Stimulated activated naive B cell treated with anti-CD40 and anti-IgM and Interleukin-4, amounts not matched to agents 10 μg/mL and 1 μg/mL and 100 μg/mL, for 72 hours (primary cell): ENCODE data around the gene NCKAP5.

ENCODE experiments used
- ATAC-seq, 2 donors: fragments of 150-1000 bp; cut with Tn5 transposase; replicated peaks; 2 replicates each; pipeline ENCODE4 v1.10.0; 2021; ENCODE audit warnings: moderate library complexity in 1 of 2
- DNase-seq: peaks from one replicate; pipeline ENCODE4 v3.0.0; 2021
- H3K27ac Mint-ChIP-seq: one replicate; pipeline ENCODE4 v1.8.0; 2022; ENCODE audit warnings: mild to moderate bottlenecking, mixed read lengths
- H3K27me3 Mint-ChIP-seq, 2 donors: one replicate each; pipeline ENCODE4 v1.8.0; 2022; ENCODE audit warnings: mixed read lengths in 2 of 2
- H3K36me3 Mint-ChIP-seq, 2 donors: one replicate each; pipeline ENCODE4 v1.8.0; 2022; ENCODE audit warnings: mixed read lengths in 2 of 2, mild to moderate bottlenecking in 1 of 2
- H3K4me1 Mint-ChIP-seq, 2 donors: one replicate each; pipeline ENCODE4 v1.8.0; 2022; ENCODE audit warnings: mixed read lengths in 2 of 2, mild to moderate bottlenecking in 1 of 2
- H3K4me3 Mint-ChIP-seq, 2 donors: one replicate each; pipeline ENCODE4 v1.8.0; 2022; ENCODE audit warnings: mild to moderate bottlenecking in 2 of 2, mixed read lengths in 2 of 2, moderate library complexity in 1 of 2
- H3K9me3 Mint-ChIP-seq, 2 donors: one replicate each; pipeline ENCODE4 v1.8.0; 2022; ENCODE audit warnings: mixed read lengths in 2 of 2, mild to moderate bottlenecking in 1 of 2

Gene NCKAP5

GRCh38 chr2:133591164-133591563 is 22.9 kb upstream of the NCKAP5 start:
- DNase-seq (no peak), ATAC-seq (no peak)
- Mint-ChIP-seq H3K4me1 (peaks cover 0 to 3% of the 10 kb centered on the region in 2 donors), H3K27ac (no peak overlapping the region), H3K36me3 (no peaks in the 10 kb centered on the region), H3K9me3 (peaks cover 0 to 4% of the 10 kb centered on the region in 2 donors), H3K27me3 (peaks cover 21 to 24% of the 10 kb centered on the region in 2 donors), H3K4me3 (no peak overlapping the region)

DNA sequence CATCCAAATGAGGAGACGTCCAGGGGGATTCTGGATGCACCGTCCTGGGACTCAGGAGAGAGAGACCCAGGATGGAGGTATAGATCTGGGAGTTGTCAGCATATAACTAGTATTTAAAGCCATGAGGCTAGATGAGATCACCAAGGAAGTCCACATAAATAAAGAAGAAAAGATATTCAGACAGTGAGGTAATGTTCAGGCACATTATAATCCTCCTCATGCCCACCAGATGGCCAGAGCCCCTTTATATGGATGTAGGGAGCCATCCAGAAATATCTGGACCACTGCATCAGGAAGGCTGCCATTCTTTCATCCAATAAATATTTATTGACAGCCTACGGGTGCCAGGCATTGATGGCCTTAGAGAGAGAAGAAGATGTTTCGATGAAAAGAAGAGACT is 21.2 kb upstream of the NCKAP5 start:
- H3K27ac Mint-ChIP-seq, result no peak overlapping the region
- H3K4me3 Mint-ChIP-seq, result no peak overlapping the region
- no peak for ATAC-seq
- peaks cover 17 to 20% of the 10 kb centered on the region in 2 donors for H3K27me3 Mint-ChIP-seq
- DNase-seq, result no peak
- H3K4me1 Mint-ChIP-seq, result peaks cover 0 to 3% of the 10 kb centered on the region in 2 donors
- peaks cover 0 to 4% of the 10 kb centered on the region in 2 donors for H3K9me3 Mint-ChIP-seq
- H3K36me3 Mint-ChIP-seq, result no peaks in the 10 kb centered on the region

- peaks cover 0 to 4% of the 10 kb centered on the region in 2 donors for H3K9me3 Mint-ChIP-seq
- H3K4me1 Mint-ChIP-seq, result peaks cover 0 to 3% of the 10 kb centered on the region in 2 donors
- H3K27me3 Mint-ChIP-seq, result peaks cover 8 to 12% of the 10 kb centered on the region in 2 donors
- DNase-seq (no peak), ATAC-seq (no peak)
- no peaks in the 10 kb centered on the region for H3K36me3 Mint-ChIP-seq
- no peak overlapping the region for H3K4me3 Mint-ChIP-seq
- H3K27ac Mint-ChIP-seq, result no peak overlapping the region
Measured at GRCh38 chr2:133588144-133588543, 19.9 kb upstream of the NCKAP5 start.

- no peaks in the 10 kb centered on the region for H3K36me3 Mint-ChIP-seq
- no peak for DNase-seq
Measured at GRCh38 chr2:133586978-133587377, 18.7 kb upstream of the NCKAP5 start.

GRCh38 chr2:133581010-133581760 is 12.9 kb upstream of the NCKAP5 start:
- H3K36me3 Mint-ChIP-seq, result no peaks in the 10 kb centered on the region
- peaks cover 0 to 10% of the 10 kb centered on the region in 2 donors for H3K27me3 Mint-ChIP-seq
- no peak overlapping the region for H3K27ac Mint-ChIP-seq
- no peaks in the 10 kb centered on the region for H3K4me1 Mint-ChIP-seq
- H3K9me3 Mint-ChIP-seq, result no peaks in the 10 kb centered on the region
- no peak for DNase-seq
- H3K4me3 Mint-ChIP-seq, result no peak overlapping the region
- no peak for ATAC-seq

More at GRCh38 chr2:133586978-133587377, 18.7 kb upstream of the NCKAP5 start:
- no peak for ATAC-seq
- Mint-ChIP-seq H3K27ac (no peak overlapping the region), H3K9me3 (peaks cover 0 to 4% of the 10 kb centered on the region in 2 donors), H3K27me3 (peaks cover 8 to 12% of the 10 kb centered on the region in 2 donors), H3K4me3 (no peak overlapping the region), H3K4me1 (peaks cover 0 to 3% of the 10 kb centered on the region in 2 donors)

DNA sequence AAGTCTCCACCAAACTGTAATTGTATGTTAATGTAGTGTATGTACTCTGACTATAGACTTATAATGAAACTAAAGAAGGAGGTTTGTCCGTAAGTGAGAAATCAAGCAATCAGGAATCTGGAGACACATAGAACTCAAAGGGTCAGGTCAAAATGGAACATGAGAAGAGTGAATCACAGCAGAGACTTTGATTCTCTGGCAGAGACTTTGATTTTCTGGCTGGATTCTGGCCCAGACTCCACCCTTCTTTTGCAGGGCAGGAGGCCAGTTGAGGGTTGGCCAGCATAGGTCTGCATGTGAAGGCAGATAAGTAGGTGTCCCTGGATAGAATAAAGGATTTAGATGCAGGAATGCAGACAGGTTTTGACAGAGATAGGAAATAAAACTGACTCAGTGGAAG is 11.0 kb upstream of the NCKAP5 start:
- no peak overlapping the region for H3K27ac Mint-ChIP-seq
- peaks cover 0 to 10% of the 10 kb centered on the region in 2 donors for H3K27me3 Mint-ChIP-seq
- H3K36me3 Mint-ChIP-seq, result no peaks in the 10 kb centered on the region
- H3K9me3 Mint-ChIP-seq, result no peaks in the 10 kb centered on the region
- DNase-seq (no peak), ATAC-seq (no peak)
- no peak overlapping the region for H3K4me3 Mint-ChIP-seq
- H3K4me1 Mint-ChIP-seq, result no peaks in the 10 kb centered on the region

DNA sequence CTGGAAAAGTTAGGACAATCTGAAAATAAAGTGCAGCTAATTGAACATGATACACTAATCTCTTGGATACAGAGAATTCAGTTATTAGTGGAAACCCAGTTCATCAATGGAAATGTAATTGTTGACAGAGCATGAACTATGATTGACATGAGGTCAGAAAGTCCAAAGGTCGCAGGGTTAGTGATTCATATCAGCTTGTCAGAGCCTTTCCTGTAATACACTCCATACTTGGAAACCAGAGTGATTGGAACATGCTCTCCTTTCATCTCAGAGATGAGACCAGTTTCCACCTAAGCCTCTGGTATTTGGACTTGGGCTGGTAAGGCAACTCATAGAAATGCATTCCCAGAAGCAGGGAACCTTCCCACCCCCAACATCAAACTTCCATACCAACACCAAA is 8.5 kb upstream of the NCKAP5 start:
- no peaks in the 10 kb centered on the region for H3K36me3 Mint-ChIP-seq
- H3K27me3 Mint-ChIP-seq, result peaks cover 0 to 12% of the 10 kb centered on the region in 2 donors
- no peak overlapping the region for H3K27ac Mint-ChIP-seq
- no peaks in the 10 kb centered on the region for H3K4me1 Mint-ChIP-seq
- no peaks in the 10 kb centered on the region for H3K9me3 Mint-ChIP-seq
- no peak for ATAC-seq
- H3K4me3 Mint-ChIP-seq, result no peak overlapping the region
- DNase-seq, result no peak

- DNase-seq (no peak), ATAC-seq (no peak)
- Mint-ChIP-seq H3K36me3 (no peaks in the 10 kb centered on the region), H3K4me3 (no peak overlapping the region), H3K9me3 (no peaks in the 10 kb centered on the region), H3K27me3 (peaks cover 0 to 26% of the 10 kb centered on the region in 2 donors), H3K4me1 (no peaks in the 10 kb centered on the region), H3K27ac (no peak overlapping the region)
Measured at GRCh38 chr2:133574620-133575019, 6.4 kb upstream of the NCKAP5 start.

- DNase-seq, result no peak
- Mint-ChIP-seq H3K27ac (no peak overlapping the region), H3K4me1 (no peaks in the 10 kb centered on the region), H3K36me3 (no peaks in the 10 kb centered on the region), H3K27me3 (peaks cover 3 to 30% of the 10 kb centered on the region in 2 donors), H3K4me3 (no peak overlapping the region), H3K9me3 (no peaks in the 10 kb centered on the region)
- ATAC-seq, result no peak
Measured at GRCh38 chr2:133574186-133574585, 5.9 kb upstream of the NCKAP5 start.

DNA sequence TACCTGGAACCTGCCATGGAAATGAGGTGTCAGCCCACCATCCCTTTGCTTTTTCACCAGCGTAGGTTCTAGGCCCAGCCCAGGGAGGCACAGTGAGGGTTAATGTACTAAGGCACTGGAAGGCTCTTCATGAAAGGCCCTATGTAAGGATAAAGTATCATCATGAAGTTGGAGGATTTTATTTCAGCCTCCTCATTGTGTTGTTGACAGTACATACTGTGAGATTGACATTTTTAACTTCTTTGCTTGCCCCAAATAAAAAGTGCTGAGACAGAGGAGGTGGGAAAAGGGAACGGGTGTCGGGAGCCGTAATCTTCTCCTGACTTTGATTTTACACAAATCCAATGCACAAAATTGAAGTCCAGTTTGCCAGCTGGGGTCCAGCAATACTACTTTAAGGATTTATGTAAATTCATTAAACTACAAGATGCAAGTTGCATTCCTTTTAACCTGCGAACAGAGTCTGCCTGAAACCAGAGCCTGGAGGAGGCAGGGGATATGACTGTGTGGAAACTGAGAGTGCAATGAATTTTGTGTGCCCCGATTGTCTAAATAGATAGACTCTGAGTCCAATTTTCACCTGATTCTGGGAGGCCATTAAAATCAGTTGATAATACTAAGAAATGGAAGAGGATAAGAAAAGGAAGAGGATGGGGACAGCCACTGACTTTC is 5.4 kb upstream of the NCKAP5 start:
- DNase-seq, result no peak
- Mint-ChIP-seq H3K9me3 (no peaks in the 10 kb centered on the region), H3K36me3 (no peaks in the 10 kb centered on the region), H3K27me3 (peaks cover 8 to 35% of the 10 kb centered on the region in 2 donors), H3K4me3 (no peak overlapping the region), H3K27ac (no peak overlapping the region), H3K4me1 (no peaks in the 10 kb centered on the region)
- ATAC-seq, result no peak

GRCh38 chr2:133571249-133571648 is 3.0 kb upstream of the NCKAP5 start:
- DNase-seq, result no peak
- no peak for ATAC-seq
- no peaks in the 10 kb centered on the region for H3K4me1 Mint-ChIP-seq
- no peak overlapping the region for H3K27ac Mint-ChIP-seq
- peaks cover 13 to 43% of the 10 kb centered on the region in 2 donors for H3K27me3 Mint-ChIP-seq
- H3K4me3 Mint-ChIP-seq, result no peak overlapping the region
- H3K36me3 Mint-ChIP-seq, result no peaks in the 10 kb centered on the region
- H3K9me3 Mint-ChIP-seq, result no peaks in the 10 kb centered on the region

- Mint-ChIP-seq H3K4me3 (no peak overlapping the region), H3K36me3 (no peaks in the 10 kb centered on the region), H3K4me1 (no peaks in the 10 kb centered on the region), H3K27me3 (peaks cover 17 to 43% of the 10 kb centered on the region in 2 donors), H3K27ac (no peak overlapping the region), H3K9me3 (no peaks in the 10 kb centered on the region)
- DNase-seq, result no peak
- ATAC-seq, result no peak
Measured at GRCh38 chr2:133570542-133570941, 2.3 kb upstream of the NCKAP5 start.

DNA sequence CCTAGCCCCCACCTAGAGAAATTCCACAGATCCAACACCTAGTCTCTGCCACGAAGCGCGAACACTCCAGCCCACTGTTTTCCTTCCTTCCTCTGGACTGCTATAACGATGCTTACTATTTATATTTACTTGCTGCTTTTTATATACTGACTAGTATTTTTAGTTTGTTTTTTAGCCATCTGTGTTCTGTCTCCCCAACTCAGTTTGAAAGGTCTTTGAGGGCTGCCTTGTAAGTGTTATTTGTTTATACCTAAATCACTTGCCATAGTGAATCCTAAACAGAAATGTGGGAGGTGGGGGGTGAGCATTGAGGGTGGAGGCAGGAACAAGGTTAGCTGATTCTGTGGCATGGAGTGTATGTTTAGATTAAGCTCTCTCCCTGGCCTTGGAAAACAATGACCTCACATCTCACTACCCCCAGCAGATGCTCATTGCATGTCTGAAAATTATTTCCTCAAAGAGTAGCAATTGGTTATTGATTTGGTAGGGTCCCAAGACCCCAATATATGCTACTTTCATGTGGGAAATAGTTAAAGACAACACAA is 1.1 kb upstream of the NCKAP5 start:
- no peak for ATAC-seq
- no peaks in the 10 kb centered on the region for H3K9me3 Mint-ChIP-seq

GRCh38 chr2:133568598-133568997 is 335 bp upstream of the NCKAP5 start:
- Mint-ChIP-seq H3K27ac (no peak overlapping the region), H3K4me1 (no peaks in the 10 kb centered on the region), H3K36me3 (no peaks in the 10 kb centered on the region), H3K9me3 (no peaks in the 10 kb centered on the region), H3K4me3 (no peak overlapping the region), H3K27me3 (peaks cover 17 to 45% of the 10 kb centered on the region in 2 donors)
- ATAC-seq (no peak), DNase-seq (no peak)

More for the DNA sequence above, 1.1 kb upstream of the NCKAP5 start:
- Mint-ChIP-seq H3K4me1 (no peaks in the 10 kb centered on the region), H3K36me3 (no peaks in the 10 kb centered on the region), H3K27me3 (peaks cover 17 to 43% of the 10 kb centered on the region in 2 donors), H3K4me3 (no peak overlapping the region), H3K27ac (no peak overlapping the region)
- DNase-seq, result no peak

DNA sequence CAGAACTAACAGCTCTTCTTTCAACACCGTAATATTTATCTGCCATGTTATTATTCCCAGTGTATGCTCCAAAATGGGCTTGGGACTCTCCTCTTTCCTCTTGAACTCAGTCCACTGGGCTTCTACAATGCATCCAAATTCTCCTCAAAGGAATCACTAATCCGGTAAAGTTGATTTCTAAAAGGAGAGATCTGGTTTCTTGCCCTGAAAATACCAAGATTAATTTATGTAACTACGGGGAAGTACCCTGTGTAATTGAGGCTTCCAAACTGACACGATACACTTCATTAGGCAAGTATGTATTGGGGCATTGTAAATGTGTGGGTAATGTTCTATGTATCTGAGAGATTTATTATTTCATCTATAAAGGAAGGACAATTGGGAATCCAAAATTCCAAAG is 5.7 kb downstream of the NCKAP5 start:
- Mint-ChIP-seq H3K27ac (no peak overlapping the region), H3K4me1 (no peaks in the 10 kb centered on the region), H3K4me3 (no peak overlapping the region), H3K27me3 (peaks cover 4 to 14% of the 10 kb centered on the region in 2 donors), H3K36me3 (no peaks in the 10 kb centered on the region), H3K9me3 (no peaks in the 10 kb centered on the region)
- ATAC-seq (no peak), DNase-seq (no peak)
